ENCODE measurements around the gene ZNF385B. TPM values are rescaled to one million over a fixed set of nuclear protein-coding genes. Genes with fewer than 3 reads are reported as not detected.

The ZNF385B gene
- total RNA-seq, 1 experiment from 2014 or later, result 0.77 TPM

DNA sequence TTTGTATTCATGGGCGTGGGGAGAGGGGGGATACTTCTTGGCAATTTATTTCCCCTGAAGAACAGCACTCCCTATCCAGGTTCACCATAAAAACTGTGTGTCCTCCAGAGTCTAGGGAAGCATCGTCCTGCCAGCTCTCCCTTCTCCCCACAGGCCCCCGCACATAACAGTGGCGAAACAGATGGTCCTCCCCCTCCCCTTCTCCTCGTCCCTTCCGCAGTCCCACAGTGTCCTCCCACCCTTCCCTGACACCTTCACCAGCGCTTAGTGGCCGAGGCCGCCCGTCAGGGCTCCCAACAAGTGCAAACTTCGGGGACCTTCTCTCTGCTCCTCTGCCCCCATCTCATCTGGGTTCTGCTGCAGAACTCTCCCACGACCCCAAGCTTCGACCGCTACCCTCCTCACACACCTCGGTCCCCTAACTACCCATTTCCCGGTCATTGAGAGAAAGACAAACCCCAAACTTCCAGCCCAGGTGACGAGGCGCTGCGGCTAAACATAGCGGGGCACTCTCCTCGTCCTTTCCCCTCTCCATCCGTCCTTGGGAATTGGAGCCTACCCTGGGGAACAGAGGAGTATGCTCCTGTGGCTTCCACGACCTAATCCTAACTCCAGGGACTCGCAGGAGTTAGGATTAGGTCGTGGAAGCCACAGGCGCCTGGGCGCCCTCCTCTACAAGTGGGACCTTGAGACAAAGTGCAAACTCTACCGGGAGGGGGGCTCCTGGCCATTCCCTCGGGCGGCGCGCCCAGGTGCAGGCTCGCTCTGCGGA is 971 bp downstream of the ZNF385B start:
- intact Hi-C loops (cut with micrococcal nuclease; ENCODE audit: unreplicated experiment), result loop anchor here (5.0 kb wide), 1 partner anchor 77 kb away; no protein-coding TSS in a partner anchor
- Mint-ChIP-seq H3K9me3 (ENCODE audit: unreplicated experiment) (no peaks in the 10 kb centered on the region), H3K4me3 (ENCODE audit: unreplicated experiment) (peak overlapping the region; percentile 45), H3K4me1 (ENCODE audit: low read depth, unreplicated experiment) (peaks cover 5% of the 10 kb centered on the region), H3K27ac (ENCODE audit: unreplicated experiment) (no peak overlapping the region), H3K27me3 (ENCODE audit: insufficient read depth, unreplicated experiment) (peaks cover 46% of the 10 kb centered on the region), H3K36me3 (ENCODE audit: insufficient read depth, unreplicated experiment) (peaks cover 4% of the 10 kb centered on the region)
- ChIA-PET CTCF (no interaction called here), POLR2A (no interaction called here)
- no TSS peak for BruUV-seq (replicated peaks)
- peaks cover 5% of the 10 kb centered on the region; the same call in 1 of the 2 replicates for H3K27me3 ChIP-seq (replicated peaks; ENCODE audit: control insufficient read depth, insufficient read depth, low read length)
- no peaks in the 10 kb centered on the region for H3K9me3 ChIP-seq
- TF ChIP-seq, protein P1, sequence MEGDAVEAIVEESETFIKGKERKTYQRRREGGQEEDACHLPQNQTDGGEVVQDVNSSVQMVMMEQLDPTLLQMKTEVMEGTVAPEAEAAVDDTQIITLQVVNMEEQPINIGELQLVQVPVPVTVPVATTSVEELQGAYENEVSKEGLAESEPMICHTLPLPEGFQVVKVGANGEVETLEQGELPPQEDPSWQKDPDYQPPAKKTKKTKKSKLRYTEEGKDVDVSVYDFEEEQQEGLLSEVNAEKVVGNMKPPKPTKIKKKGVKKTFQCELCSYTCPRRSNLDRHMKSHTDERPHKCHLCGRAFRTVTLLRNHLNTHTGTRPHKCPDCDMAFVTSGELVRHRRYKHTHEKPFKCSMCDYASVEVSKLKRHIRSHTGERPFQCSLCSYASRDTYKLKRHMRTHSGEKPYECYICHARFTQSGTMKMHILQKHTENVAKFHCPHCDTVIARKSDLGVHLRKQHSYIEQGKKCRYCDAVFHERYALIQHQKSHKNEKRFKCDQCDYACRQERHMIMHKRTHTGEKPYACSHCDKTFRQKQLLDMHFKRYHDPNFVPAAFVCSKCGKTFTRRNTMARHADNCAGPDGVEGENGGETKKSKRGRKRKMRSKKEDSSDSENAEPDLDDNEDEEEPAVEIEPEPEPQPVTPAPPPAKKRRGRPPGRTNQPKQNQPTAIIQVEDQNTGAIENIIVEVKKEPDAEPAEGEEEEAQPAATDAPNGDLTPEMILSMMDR (IDR thresholded peaks at IDR 0.05; ENCODE audit: insufficient read depth in 1 of 2, low read depth in 1 of 2, low read length in 1 of 2, severe bottlenecking in 1 of 2, unreplicated experiment in 1 of 2), result no peak
- H3K4me1 ChIP-seq, result no peaks in the 10 kb centered on the region
- H3K36me3 ChIP-seq (ENCODE audit: control insufficient read depth, insufficient read depth, low read length), result no peaks in the 10 kb centered on the region
- H3K4me3 ChIP-seq (ENCODE audit: low read depth, low read length), result peak overlapping the region; percentile 38
- DNase-seq, result no peak

DNA sequence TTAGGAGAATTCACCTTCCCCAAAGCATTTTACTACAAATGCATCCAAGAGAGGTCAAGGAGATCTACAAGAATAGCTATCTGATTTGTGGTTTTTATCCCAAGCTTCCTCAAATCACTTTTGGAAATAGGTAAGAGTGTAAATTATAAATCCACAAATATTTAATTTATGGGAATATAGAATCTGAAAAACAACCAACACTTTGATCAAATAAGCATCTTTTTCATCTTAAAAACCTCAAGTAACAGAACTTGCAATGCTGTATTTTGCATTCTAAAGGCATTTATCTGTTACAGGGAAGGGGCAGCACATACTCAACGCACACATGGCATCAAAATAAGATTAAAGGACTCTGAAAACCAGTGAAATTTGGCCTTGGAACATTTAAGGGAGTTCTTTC is 1.9 kb downstream of the ZNF385B start:
- TF ChIP-seq, protein P1 (IDR thresholded peaks at IDR 0.05; ENCODE audit: insufficient read depth in 1 of 2, low read depth in 1 of 2, low read length in 1 of 2, severe bottlenecking in 1 of 2, unreplicated experiment in 1 of 2), result no peak
- Histone ChIP-seq H3K36me3 (ENCODE audit: control insufficient read depth, insufficient read depth, low read length) (no peaks in the 10 kb centered on the region), H3K4me3 (ENCODE audit: low read depth, low read length) (no peak overlapping the region), H3K27me3 (replicated peaks; ENCODE audit: control insufficient read depth, insufficient read depth, low read length) (peaks cover 5% of the 10 kb centered on the region; the same call in 1 of the 2 replicates), H3K9me3 (no peaks in the 10 kb centered on the region), H3K4me1 (no peaks in the 10 kb centered on the region)
- DNase-seq, result no peak
- H3K4me3 Mint-ChIP-seq (ENCODE audit: unreplicated experiment), result no peak overlapping the region
- H3K9me3 Mint-ChIP-seq (ENCODE audit: unreplicated experiment), result no peaks in the 10 kb centered on the region
- intact Hi-C loops (cut with micrococcal nuclease; ENCODE audit: unreplicated experiment), result no loop called here
- no TSS peak for BruUV-seq (replicated peaks)
- POLR2A ChIA-PET, result no interaction called here
- CTCF ChIA-PET, result no interaction called here
- peaks cover 5% of the 10 kb centered on the region for H3K4me1 Mint-ChIP-seq (ENCODE audit: low read depth, unreplicated experiment)
- peaks cover 4% of the 10 kb centered on the region for H3K36me3 Mint-ChIP-seq (ENCODE audit: insufficient read depth, unreplicated experiment)
- H3K27me3 Mint-ChIP-seq (ENCODE audit: insufficient read depth, unreplicated experiment), result peaks cover 41% of the 10 kb centered on the region
- H3K27ac Mint-ChIP-seq (ENCODE audit: unreplicated experiment), result no peak overlapping the region

DNA sequence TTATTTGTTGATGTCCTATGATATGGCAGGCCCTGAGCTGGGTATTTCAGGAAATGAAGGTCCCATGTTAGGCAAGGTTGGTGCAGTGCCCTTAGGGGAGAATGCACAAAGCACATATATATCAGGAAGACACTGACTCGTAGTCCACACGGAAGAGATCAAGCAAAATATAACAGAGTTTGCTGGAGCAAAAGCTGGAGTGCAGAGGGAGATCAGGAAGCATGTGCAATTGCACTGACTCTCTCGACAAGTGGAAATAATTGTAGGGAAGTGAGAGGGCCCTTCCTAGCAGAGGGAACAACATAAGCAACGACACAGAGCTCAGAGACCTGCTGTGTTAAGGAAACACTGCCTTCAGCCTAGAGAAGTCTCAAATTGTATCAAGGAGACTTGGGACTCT is 4.2 kb downstream of the ZNF385B start:
- H3K36me3 Mint-ChIP-seq (ENCODE audit: insufficient read depth, unreplicated experiment), result peaks cover 4% of the 10 kb centered on the region
- ChIA-PET CTCF (no interaction called here), POLR2A (no interaction called here)
- Histone ChIP-seq H3K4me1 (no peaks in the 10 kb centered on the region), H3K4me3 (ENCODE audit: low read depth, low read length) (no peak overlapping the region), H3K36me3 (ENCODE audit: control insufficient read depth, insufficient read depth, low read length) (no peaks in the 10 kb centered on the region), H3K9me3 (no peaks in the 10 kb centered on the region), H3K27me3 (replicated peaks; ENCODE audit: control insufficient read depth, insufficient read depth, low read length) (peaks cover 5% of the 10 kb centered on the region; the same call in 1 of the 2 replicates)
- no TSS peak for BruUV-seq (replicated peaks)
- no peak for DNase-seq
- peaks cover 5% of the 10 kb centered on the region for H3K4me1 Mint-ChIP-seq (ENCODE audit: low read depth, unreplicated experiment)
- peaks cover 35% of the 10 kb centered on the region for H3K27me3 Mint-ChIP-seq (ENCODE audit: insufficient read depth, unreplicated experiment)
- H3K4me3 Mint-ChIP-seq (ENCODE audit: unreplicated experiment), result no peak overlapping the region
- TF ChIP-seq, protein P1 (IDR thresholded peaks at IDR 0.05; ENCODE audit: insufficient read depth in 1 of 2, low read depth in 1 of 2, low read length in 1 of 2, severe bottlenecking in 1 of 2, unreplicated experiment in 1 of 2), result no peak
- no peak overlapping the region for H3K27ac Mint-ChIP-seq (ENCODE audit: unreplicated experiment)
- no peaks in the 10 kb centered on the region for H3K9me3 Mint-ChIP-seq (ENCODE audit: unreplicated experiment)
- intact Hi-C loops (cut with micrococcal nuclease; ENCODE audit: unreplicated experiment), result no loop called here

Data from Caco-2 (cell line).